Loucy (cell line): ENCODE results near the gene GSG1L.

Experiments
- CTCF ChIP-seq: fragments of 200-600 bp; sonication (generic); conservative IDR thresholded peaks from 2 replicates; pipeline ENCODE4 v1.5.1; 2014; ENCODE audit warnings: mild to moderate bottlenecking, antibody characterized with exemption, low read length
- EZH2phosphoT487 ChIP-seq: fragments of 200-600 bp; IDR thresholded peaks from 2 replicates; pipeline ENCODE4 v1.6.1; 2018; ENCODE audit warnings: antibody characterized with exemption, mild to moderate bottlenecking, moderate library complexity, borderline replicate concordance

- no peak for TF ChIP-seq CTCF
- no peak for TF ChIP-seq EZH2phosphoT487
Observed at GRCh38 chr16:28052274-28053128, 11.0 kb downstream of the GSG1L start.
